OCI-LY7 (cell line): Measurements from ENCODE around the gene PSMD13. TPM values are rescaled to one million over a fixed set of nuclear protein-coding genes. Genes with fewer than 3 reads are reported as not detected.

Source experiments
- BruUV-seq: library from RNA; stranded (reverse); fragments of 400-500 nt; replicated peaks from 2 replicates; lab custom pipeline; 2021; lab: Mats Ljungman, UMichigan
- CTCF ChIA-PET: fragments of 300-600 bp; sonication (Branson Sonifier 250); formaldehyde crosslinking; loops from one replicate; lab custom pipeline; 2022; ENCODE audit warnings: antibody characterized with exemption; ENCODE audit not compliant: unreplicated experiment; lab: Charles Lee
- POLR2A ChIA-PET: fragments of 300-600 bp; sonication (Branson Sonifier 250); formaldehyde crosslinking; loops from one replicate; lab custom pipeline; 2022; ENCODE audit warnings: antibody characterized with exemption; lab: Charles Lee
- DNase-seq: peaks from one replicate; pipeline ENCODE4 v3.0.0-alpha.2; 2015; ENCODE audit warnings: low spot score
- H2AFZ ChIP-seq: fragments of 200-600 bp; sonication (generic), shearing (Covaris generic); 2 replicates; pipeline ENCODE4 v1.6.1; 2014; ENCODE audit warnings: mild to moderate bottlenecking, antibody characterized with exemption, low read length, moderate library complexity
- H3K27ac ChIP-seq: fragments of 200-600 bp; sonication (generic); 2 replicates; pipeline ENCODE4 v1.5.1; 2014; ENCODE audit warnings: mixed run types, low read depth, mild to moderate bottlenecking, moderate library complexity, low read length, inconsistent platforms; ENCODE audit not compliant: poor library complexity, severe bottlenecking
- H3K36me3 ChIP-seq: fragments of 200-600 bp; sonication (generic); 2 replicates; pipeline ENCODE4 v1.6.1; 2014; ENCODE audit warnings: mild to moderate bottlenecking, antibody characterized with exemption, low read length, moderate library complexity, mixed read lengths; ENCODE audit not compliant: insufficient read depth
- H3K4me1 ChIP-seq: fragments of 200-600 bp; sonication (generic); 2 replicates; pipeline ENCODE4 v1.5.1; 2014; ENCODE audit warnings: mild to moderate bottlenecking, low read length; ENCODE audit not compliant: insufficient read depth, poor library complexity, severe bottlenecking
- H3K4me2 ChIP-seq: fragments of 200-600 bp; sonication (generic); 2 replicates; pipeline ENCODE4 v1.6.1; 2014; ENCODE audit warnings: mild to moderate bottlenecking, low read length
- H3K4me3 ChIP-seq: fragments of 200-600 bp; sonication (generic); 2 replicates; pipeline ENCODE4 v1.5.1; 2014; ENCODE audit warnings: mild to moderate bottlenecking, low read depth, low read length; ENCODE audit not compliant: poor library complexity, severe bottlenecking
- H3K79me2 ChIP-seq: fragments of 200-600 bp; sonication (generic); 2 replicates; pipeline ENCODE4 v1.6.1; 2016; ENCODE audit warnings: low read depth, mild to moderate bottlenecking, low read length, moderate library complexity, mixed read lengths; ENCODE audit not compliant: insufficient read depth
- H3K9me2 ChIP-seq: fragments of 200-600 bp; sonication (generic); 2 replicates; pipeline ENCODE4 v1.6.1; 2016; ENCODE audit warnings: mild to moderate bottlenecking, low read length, mixed read lengths; ENCODE audit not compliant: insufficient read depth
- H3K9me3 ChIP-seq: fragments of 200-600 bp; sonication (generic); 2 replicates; pipeline ENCODE4 v1.6.1; 2014; ENCODE audit warnings: mild to moderate bottlenecking, mixed run types, low read length, mixed read lengths
- H4K20me1 ChIP-seq: fragments of 200-600 bp; sonication (generic); 2 replicates; pipeline ENCODE4 v1.6.1; 2014; ENCODE audit warnings: mild to moderate bottlenecking, antibody characterized with exemption, low read length, moderate library complexity, mixed read lengths; ENCODE audit not compliant: insufficient read depth
- EZH2phosphoT487 ChIP-seq: fragments of 200-600 bp; sonication (generic); IDR thresholded peaks from 2 replicates; pipeline ENCODE4 v1.6.1; 2018; ENCODE audit warnings: low read depth, borderline replicate concordance, mild to moderate bottlenecking, mixed run types, antibody characterized with exemption, low read length, moderate library complexity, mixed read lengths
- intact Hi-C: fragments of 100-400 bp; cut with micrococcal nuclease; formaldehyde crosslinking; loops from one replicate; pipeline ENCODE4 v1.10.0; 2022; ENCODE audit not compliant: unreplicated experiment
- total RNA-seq, 2 experiments: library from RNA; depleted of rRNA in 1 of 2; stranded (reverse); fragments of >200 nt in 1 of 2; shearing (Covaris generic) in 1 of 2; gene quantifications; 2 replicates each; pipeline ENCODE4 v1.2.3, GENCODE V29; 2014 to 2022
- TF ChIP-seq, protein P1 (sequence below): fragments of 200-600 bp; sonication (generic); conservative IDR thresholded peaks from 2 replicates; pipeline ENCODE4 v1.5.1; 2014; ENCODE audit warnings: mild to moderate bottlenecking, antibody characterized with exemption, low read length, moderate library complexity, mixed read lengths

PSMD13 gene
- total RNA-seq, 2 experiments from 2014 or later, result 146 to 154 TPM

DNA sequence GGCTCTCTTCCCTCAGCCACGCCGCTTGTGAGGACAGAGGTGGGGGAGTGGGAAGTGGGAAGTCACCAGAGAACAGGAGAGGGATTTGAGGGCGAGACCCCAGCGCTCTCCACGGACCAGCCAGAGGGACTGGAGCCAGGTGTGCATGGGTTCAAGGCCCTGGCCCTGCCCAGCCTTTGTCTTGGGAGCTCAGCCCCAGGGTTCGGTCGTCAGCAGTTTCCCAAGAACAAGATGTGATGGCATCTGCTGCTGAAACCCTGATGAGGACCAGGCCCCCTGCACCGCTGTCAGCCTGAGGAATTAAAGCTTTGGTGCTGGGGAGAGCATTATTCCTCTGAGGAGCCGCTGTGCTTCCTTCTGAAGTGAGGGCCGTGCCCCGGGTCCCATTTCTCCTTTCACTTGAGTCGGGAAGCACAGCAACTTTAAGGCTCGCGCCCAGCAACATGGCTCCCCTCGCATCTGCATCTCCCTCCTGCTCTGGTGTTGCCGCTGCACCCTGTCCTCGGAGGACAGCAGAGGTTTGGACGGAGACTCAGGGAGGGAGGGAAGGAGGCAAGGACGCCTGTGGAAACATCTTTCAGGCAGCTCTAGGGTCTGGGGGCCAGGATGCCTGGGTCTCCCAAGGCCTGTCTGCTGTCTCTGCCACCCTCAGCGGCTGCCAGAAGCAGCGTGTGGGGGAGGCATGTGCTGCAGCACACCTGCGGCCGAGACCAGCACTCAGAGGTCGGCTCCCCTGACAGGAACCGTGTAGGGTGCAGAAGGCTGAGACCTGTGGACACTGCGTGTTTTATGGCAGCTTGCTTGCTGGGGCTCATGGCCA, 58.8 kb downstream of the PSMD13 start:
- Histone ChIP-seq H3K4me3 (no peak overlapping the region), H3K27ac (no peak overlapping the region), H3K36me3 (no peaks in the 10 kb centered on the region), H3K9me3 (no peaks in the 10 kb centered on the region), H3K9me2 (no peaks in the 10 kb centered on the region), H4K20me1 (no peaks in the 10 kb centered on the region), H3K4me1 (no peaks in the 10 kb centered on the region), H2AFZ (no peak overlapping the region), H3K79me2 (no peaks in the 10 kb centered on the region), H3K4me2 (no peak overlapping the region)
- intact Hi-C loops, result no loop called here
- DNase-seq, result no peak
- ChIA-PET CTCF (no interaction called here), POLR2A (interaction anchor here (0.7 kb wide), 1 partner anchor 17 kb away, joined by 3 read pairs; no protein-coding TSS in a partner anchor)
- no TSS peak for BruUV-seq
- TF ChIP-seq, protein P1, sequence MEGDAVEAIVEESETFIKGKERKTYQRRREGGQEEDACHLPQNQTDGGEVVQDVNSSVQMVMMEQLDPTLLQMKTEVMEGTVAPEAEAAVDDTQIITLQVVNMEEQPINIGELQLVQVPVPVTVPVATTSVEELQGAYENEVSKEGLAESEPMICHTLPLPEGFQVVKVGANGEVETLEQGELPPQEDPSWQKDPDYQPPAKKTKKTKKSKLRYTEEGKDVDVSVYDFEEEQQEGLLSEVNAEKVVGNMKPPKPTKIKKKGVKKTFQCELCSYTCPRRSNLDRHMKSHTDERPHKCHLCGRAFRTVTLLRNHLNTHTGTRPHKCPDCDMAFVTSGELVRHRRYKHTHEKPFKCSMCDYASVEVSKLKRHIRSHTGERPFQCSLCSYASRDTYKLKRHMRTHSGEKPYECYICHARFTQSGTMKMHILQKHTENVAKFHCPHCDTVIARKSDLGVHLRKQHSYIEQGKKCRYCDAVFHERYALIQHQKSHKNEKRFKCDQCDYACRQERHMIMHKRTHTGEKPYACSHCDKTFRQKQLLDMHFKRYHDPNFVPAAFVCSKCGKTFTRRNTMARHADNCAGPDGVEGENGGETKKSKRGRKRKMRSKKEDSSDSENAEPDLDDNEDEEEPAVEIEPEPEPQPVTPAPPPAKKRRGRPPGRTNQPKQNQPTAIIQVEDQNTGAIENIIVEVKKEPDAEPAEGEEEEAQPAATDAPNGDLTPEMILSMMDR, result no peak
- TF ChIP-seq EZH2phosphoT487, result no peak

DNA sequence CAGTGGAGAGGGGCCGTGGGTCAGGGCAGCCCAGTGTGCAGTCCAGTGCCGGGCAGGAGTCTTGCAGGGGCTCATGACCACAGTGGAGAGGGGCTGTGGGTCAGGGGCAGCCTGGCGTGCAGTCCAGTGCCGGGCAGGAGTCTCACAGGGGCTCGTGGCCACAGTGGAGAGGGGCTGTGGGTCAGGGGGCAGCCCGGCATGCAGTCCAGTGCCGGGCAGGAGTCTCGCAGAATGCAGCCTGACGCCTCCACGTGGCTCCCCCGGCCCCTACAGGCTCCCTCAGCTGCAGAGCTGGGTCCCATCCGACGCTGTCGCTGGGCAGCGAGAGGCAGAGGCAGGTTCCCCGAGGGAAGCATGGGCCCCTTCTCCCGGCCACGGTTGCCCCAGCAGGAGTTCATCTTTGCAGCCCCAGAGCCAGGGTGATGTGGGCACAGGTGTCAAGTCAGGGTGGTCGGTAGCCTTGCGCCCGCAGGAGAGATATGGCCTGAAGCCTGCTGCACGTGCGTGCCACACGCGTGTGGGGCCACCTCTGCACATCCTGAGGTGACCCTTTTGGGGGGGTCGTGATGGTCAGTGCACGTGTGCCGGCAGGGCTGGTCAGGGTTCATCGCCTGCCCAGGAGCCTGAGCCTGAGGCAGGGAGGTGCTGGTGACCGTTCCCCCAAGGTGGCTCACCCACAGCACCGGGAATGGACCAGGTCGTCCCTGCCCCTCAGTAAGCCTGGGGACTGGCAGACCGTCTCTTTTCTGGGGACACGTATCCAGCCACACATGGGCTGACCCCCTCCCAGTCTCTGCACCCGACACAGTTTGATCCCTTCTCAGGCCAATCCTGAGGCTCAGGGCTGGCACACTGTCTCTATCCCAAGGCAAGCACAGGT, 59.6 kb downstream of the PSMD13 start:
- no peak for DNase-seq
- Histone ChIP-seq H3K36me3 (no peaks in the 10 kb centered on the region), H2AFZ (no peak overlapping the region), H3K4me2 (no peak overlapping the region), H3K27ac (no peak overlapping the region), H4K20me1 (no peaks in the 10 kb centered on the region), H3K9me3 (no peaks in the 10 kb centered on the region), H3K9me2 (no peaks in the 10 kb centered on the region), H3K79me2 (no peaks in the 10 kb centered on the region), H3K4me3 (no peak overlapping the region), H3K4me1 (no peaks in the 10 kb centered on the region)
- BruUV-seq, result no TSS peak
- CTCF ChIA-PET, result no interaction called here
- no peak for TF ChIP-seq EZH2phosphoT487
- TF ChIP-seq, protein P1, result no peak
- intact Hi-C loops, result no loop called here
- POLR2A ChIA-PET, result no interaction called here
